GM12872 (cell line): ENCODE results near the gene TEX22.

Experiments used
- CTCF ChIP-seq: IDR thresholded peaks from 3 replicates; pipeline ENCODE4 v1.5.1; 2011; ENCODE audit warnings: low read depth, mild to moderate bottlenecking, low read length, moderate library complexity; ENCODE audit not compliant: insufficient read depth

Gene TEX22

GRCh38 chr14:105383083-105383730, 15.1 kb upstream of the TEX22 start:
- no peak for TF ChIP-seq CTCF

- TF ChIP-seq CTCF = no peak
These were observed 14.2 kb upstream of the TEX22 start for GRCh38 chr14:105384041-105384557.

- TF ChIP-seq CTCF = no peak
These were observed 13.6 kb upstream of the TEX22 start for GRCh38 chr14:105384605-105385321.

GRCh38 chr14:105385322-105385637, 13.1 kb upstream of the TEX22 start:
- TF ChIP-seq CTCF = no peak

- no peak for TF ChIP-seq CTCF
These were observed 12.5 kb upstream of the TEX22 start for GRCh38 chr14:105385698-105386365.

GRCh38 chr14:105386581-105387529, 11.5 kb upstream of the TEX22 start:
- TF ChIP-seq CTCF = no peak
